ENCODE data around the gene CASQ1.

The CASQ1 gene

DNA sequence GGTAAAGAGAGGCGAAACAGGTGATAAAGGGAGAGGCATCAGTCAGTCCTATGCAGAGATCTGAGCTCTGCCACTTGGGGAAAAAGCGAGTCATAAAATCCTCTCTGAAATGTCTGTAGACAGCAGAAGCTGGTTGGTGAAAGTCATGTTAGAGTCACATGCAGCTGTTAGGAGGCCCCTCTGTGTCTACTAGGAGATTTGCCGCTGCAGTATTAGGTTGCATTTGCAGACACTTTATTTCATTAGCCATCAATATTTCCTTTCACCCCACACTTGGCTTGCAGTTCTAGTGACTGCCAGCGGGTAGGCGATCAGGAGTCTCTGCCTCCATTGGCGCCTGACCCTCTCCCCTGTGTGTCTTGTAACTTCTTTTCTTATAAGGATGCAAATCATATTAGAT is 22.8 kb upstream of the CASQ1 start:
- TF ChIP-seq ZNF623 (tag by site-specific recombination; IDR thresholded peaks at IDR 0.05) (no peak), MEIS1 (CRISPR knock-in tag; IDR thresholded peaks at IDR 0.05; ENCODE audit: borderline replicate concordance) (no peak), ZNF521 (tag by site-specific recombination; IDR thresholded peaks at IDR 0.05) (no peak), ZNF48 (tag by site-specific recombination; IDR thresholded peaks at IDR 0.05) (no peak), ZNF843 (tag by site-specific recombination; IDR thresholded peaks at IDR 0.05) (no peak), SP7 (tag by site-specific recombination; IDR thresholded peaks at IDR 0.05) (no peak)
- TF ChIP-seq, protein P1, sequence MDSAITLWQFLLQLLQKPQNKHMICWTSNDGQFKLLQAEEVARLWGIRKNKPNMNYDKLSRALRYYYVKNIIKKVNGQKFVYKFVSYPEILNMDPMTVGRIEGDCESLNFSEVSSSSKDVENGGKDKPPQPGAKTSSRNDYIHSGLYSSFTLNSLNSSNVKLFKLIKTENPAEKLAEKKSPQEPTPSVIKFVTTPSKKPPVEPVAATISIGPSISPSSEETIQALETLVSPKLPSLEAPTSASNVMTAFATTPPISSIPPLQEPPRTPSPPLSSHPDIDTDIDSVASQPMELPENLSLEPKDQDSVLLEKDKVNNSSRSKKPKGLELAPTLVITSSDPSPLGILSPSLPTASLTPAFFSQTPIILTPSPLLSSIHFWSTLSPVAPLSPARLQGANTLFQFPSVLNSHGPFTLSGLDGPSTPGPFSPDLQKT (IDR thresholded peaks at IDR 0.05; ENCODE audit: borderline replicate concordance, low read depth, low read length) = no peak
- TF ChIP-seq, protein P2, sequence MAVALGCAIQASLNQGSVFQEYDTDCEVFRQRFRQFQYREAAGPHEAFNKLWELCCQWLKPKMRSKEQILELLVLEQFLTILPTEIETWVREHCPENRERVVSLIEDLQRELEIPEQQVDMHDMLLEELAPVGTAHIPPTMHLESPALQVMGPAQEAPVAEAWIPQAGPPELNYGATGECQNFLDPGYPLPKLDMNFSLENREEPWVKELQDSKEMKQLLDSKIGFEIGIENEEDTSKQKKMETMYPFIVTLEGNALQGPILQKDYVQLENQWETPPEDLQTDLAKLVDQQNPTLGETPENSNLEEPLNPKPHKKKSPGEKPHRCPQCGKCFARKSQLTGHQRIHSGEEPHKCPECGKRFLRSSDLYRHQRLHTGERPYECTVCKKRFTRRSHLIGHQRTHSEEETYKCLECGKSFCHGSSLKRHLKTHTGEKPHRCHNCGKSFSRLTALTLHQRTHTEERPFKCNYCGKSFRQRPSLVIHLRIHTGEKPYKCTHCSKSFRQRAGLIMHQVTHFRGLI (tag by site-specific recombination; IDR thresholded peaks at IDR 0.05) = no peak
- Histone ChIP-seq H3K4me1 (ENCODE audit: control insufficient read depth, insufficient read depth, low read length) (no peaks in the 10 kb centered on the region), H3K9me3 (ENCODE audit: control insufficient read depth, insufficient read depth, low read depth, low read length) (no peaks in the 10 kb centered on the region), H3K4me3 (ENCODE audit: low read depth, low read length) (no peak overlapping the region), H3K27ac (ENCODE audit: extremely low read depth, low read depth, low read length) (no peak overlapping the region), H3K36me3 (ENCODE audit: control insufficient read depth in 2 of 2, insufficient read depth in 1 of 2, low read length in 2 of 2) (no peaks in the 10 kb centered on the region)
- CTCF ChIA-PET = interaction anchor here (0.7 kb wide), 1 partner anchor 10 kb away, joined by 4 read pairs; no protein-coding TSS in a partner anchor
- POLR2A ChIA-PET = no interaction called here

- H3K27ac ChIP-seq (ENCODE audit: extremely low read depth, low read depth, low read length) = no peak overlapping the region
- 0 out of 2 replicates have a peak, but pooled peaks have one; percentile 32 for TF ChIP-seq ZNF660 (tag by site-specific recombination; IDR thresholded peaks at IDR 0.05)
- TF ChIP-seq, protein P3, sequence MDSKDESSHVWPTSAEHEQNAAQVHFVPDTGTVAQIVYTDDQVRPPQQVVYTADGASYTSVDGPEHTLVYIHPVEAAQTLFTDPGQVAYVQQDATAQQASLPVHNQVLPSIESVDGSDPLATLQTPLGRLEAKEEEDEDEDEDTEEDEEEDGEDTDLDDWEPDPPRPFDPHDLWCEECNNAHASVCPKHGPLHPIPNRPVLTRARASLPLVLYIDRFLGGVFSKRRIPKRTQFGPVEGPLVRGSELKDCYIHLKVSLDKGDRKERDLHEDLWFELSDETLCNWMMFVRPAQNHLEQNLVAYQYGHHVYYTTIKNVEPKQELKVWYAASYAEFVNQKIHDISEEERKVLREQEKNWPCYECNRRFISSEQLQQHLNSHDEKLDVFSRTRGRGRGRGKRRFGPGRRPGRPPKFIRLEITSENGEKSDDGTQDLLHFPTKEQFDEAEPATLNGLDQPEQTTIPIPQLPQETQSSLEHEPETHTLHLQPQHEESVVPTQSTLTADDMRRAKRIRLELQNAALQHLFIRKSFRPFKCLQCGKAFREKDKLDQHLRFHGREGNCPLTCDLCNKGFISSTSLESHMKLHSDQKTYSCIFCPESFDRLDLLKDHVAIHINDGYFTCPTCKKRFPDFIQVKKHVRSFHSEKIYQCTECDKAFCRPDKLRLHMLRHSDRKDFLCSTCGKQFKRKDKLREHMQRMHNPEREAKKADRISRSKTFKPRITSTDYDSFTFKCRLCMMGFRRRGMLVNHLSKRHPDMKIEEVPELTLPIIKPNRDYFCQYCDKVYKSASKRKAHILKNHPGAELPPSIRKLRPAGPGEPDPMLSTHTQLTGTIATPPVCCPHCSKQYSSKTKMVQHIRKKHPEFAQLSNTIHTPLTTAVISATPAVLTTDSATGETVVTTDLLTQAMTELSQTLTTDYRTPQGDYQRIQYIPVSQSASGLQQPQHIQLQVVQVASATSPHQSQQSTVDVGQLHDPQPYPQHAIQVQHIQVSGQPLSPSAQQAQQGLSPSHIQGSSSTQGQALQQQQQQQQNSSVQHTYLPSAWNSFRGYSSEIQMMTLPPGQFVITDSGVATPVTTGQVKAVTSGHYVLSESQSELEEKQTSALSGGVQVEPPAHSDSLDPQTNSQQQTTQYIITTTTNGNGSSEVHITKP (tag by site-specific recombination; IDR thresholded peaks at IDR 0.05) = 0 out of 2 replicates have a peak, but pooled peaks have one; percentile 15
- TF ChIP-seq ZNF785 (tag by site-specific recombination; IDR thresholded peaks at IDR 0.05) = no peak
- no peak for TF ChIP-seq SCRT1 (tag by site-specific recombination; IDR thresholded peaks at IDR 0.05; ENCODE audit: borderline replicate concordance)
- TF ChIP-seq, protein P4, sequence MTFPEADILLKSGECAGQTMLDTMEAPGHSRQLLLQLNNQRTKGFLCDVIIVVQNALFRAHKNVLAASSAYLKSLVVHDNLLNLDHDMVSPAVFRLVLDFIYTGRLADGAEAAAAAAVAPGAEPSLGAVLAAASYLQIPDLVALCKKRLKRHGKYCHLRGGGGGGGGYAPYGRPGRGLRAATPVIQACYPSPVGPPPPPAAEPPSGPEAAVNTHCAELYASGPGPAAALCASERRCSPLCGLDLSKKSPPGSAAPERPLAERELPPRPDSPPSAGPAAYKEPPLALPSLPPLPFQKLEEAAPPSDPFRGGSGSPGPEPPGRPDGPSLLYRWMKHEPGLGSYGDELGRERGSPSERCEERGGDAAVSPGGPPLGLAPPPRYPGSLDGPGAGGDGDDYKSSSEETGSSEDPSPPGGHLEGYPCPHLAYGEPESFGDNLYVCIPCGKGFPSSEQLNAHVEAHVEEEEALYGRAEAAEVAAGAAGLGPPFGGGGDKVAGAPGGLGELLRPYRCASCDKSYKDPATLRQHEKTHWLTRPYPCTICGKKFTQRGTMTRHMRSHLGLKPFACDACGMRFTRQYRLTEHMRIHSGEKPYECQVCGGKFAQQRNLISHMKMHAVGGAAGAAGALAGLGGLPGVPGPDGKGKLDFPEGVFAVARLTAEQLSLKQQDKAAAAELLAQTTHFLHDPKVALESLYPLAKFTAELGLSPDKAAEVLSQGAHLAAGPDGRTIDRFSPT (tag by site-specific recombination; IDR thresholded peaks at IDR 0.05) = no peak
- no peaks in the 10 kb centered on the region for H3K36me3 ChIP-seq (ENCODE audit: control insufficient read depth in 2 of 2, insufficient read depth in 1 of 2, low read length in 2 of 2)
- POLR2A ChIA-PET = interaction anchor here (0.7 kb wide), 1 partner anchor 104 kb away, joined by 4 read pairs; no protein-coding TSS in a partner anchor
- CTCF ChIA-PET = interaction anchor here (0.7 to 1.9 kb wide), 2 partner anchors 9 to 52 kb away, joined by 4 to 6 read pairs; no protein-coding TSS in a partner anchor
- H3K4me1 ChIP-seq (ENCODE audit: control insufficient read depth, insufficient read depth, low read length) = no peaks in the 10 kb centered on the region
- no peaks in the 10 kb centered on the region for H3K9me3 ChIP-seq (ENCODE audit: control insufficient read depth, insufficient read depth, low read depth, low read length)
- no peak overlapping the region for H3K4me3 ChIP-seq (ENCODE audit: low read depth, low read length)
These were observed 22.4 kb upstream of the CASQ1 start for GRCh38 chr1:160168016-160168415.

All from HEK293 (cell line).